ENCODE data around the gene FGR.

DNA sequence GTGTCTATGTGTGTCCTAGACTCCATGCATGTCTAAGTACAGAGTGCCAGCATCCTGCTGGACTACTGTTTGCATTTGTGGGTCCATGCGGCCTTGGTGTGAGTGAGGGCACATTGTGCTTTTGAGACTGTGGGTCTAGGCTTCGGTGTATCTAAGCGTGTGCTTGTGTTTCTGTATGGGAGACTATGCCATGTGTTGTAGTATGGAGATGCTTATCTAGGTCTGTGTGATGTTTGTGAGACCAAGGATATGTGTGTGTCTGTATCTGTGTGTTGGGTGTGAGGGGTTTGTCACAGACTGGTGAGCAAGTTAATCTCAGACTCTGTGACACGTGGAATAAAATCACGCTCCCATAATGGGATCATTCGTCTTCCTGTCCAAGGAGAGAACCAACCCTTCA, 45.5 kb downstream of the FGR start:
- TF ChIP-seq CTCF (IDR thresholded peaks at IDR 0.05) (no peak), EZH2 (IDR thresholded peaks at IDR 0.05) (no peak), EZH2phosphoT487 (IDR thresholded peaks at IDR 0.05) (no peak)
